Hindlimb muscle (tissue), 1 donor: ENCODE measurements around the gene HAGH. TPM values are rescaled to one million over a fixed set of nuclear protein-coding genes. Genes with fewer than 3 reads are reported as not detected.

Source experiments
- DNase-seq: peaks from one replicate; pipeline ENCODE4 v3.0.0-alpha.2; 2013
- polyA plus RNA-seq: library from polyadenylated mRNA; unstranded; fragments of 120-200 nt; gene quantifications from one replicate; pipeline ENCODE4 v1.2.1, GENCODE V29; 2013; ENCODE audit not compliant: insufficient read length

Gene HAGH
- polyA plus RNA-seq, 1 donor: 44.7 TPM

- no peak for DNase-seq
Observed at GRCh38 chr16:1831186-1832075, 4.8 kb upstream of the HAGH start.

GRCh38 chr16:1830213-1830612 is 3.6 kb upstream of the HAGH start:
- DNase-seq: no peak

- DNase-seq: no peak
Observed at GRCh38 chr16:1828645-1829410, 2.2 kb upstream of the HAGH start.

GRCh38 chr16:1825864-1826690 is 548 bp downstream of the HAGH start:
- DNase-seq: peak; percentile 49

GRCh38 chr16:1825381-1825863 is 1.2 kb downstream of the HAGH start:
- no peak for DNase-seq

GRCh38 chr16:1823821-1824220 is 2.8 kb downstream of the HAGH start:
- DNase-seq: no peak

GRCh38 chr16:1822801-1823200 is 3.8 kb downstream of the HAGH start:
- DNase-seq: no peak

GRCh38 chr16:1821861-1822611 is 4.6 kb downstream of the HAGH start:
- no peak for DNase-seq

- no peak for DNase-seq
Observed at GRCh38 chr16:1820946-1821290, 5.7 kb downstream of the HAGH start.

GRCh38 chr16:1820096-1820945 is 6.3 kb downstream of the HAGH start:
- no peak for DNase-seq

- no peak for DNase-seq
Observed at GRCh38 chr16:1819611-1820010, 7.0 kb downstream of the HAGH start.

- DNase-seq: no peak
Observed at GRCh38 chr16:1818873-1819525, 7.6 kb downstream of the HAGH start.

GRCh38 chr16:1818204-1818872 is 8.3 kb downstream of the HAGH start:
- no peak for DNase-seq

- no peak for DNase-seq
Observed at GRCh38 chr16:1817716-1818115, 8.9 kb downstream of the HAGH start.

- no peak for DNase-seq
Observed at GRCh38 chr16:1817276-1817589, 9.4 kb downstream of the HAGH start.

- DNase-seq: no peak
Observed at GRCh38 chr16:1816396-1817275, 10.0 kb downstream of the HAGH start.

GRCh38 chr16:1815461-1815860 is 11.2 kb downstream of the HAGH start:
- DNase-seq: no peak

- DNase-seq: no peak
Observed at GRCh38 chr16:1812732-1813163, 13.9 kb downstream of the HAGH start.

- DNase-seq: no peak
Observed at GRCh38 chr16:1810536-1810935, 16.1 kb downstream of the HAGH start.
